Hindlimb muscle (tissue), 1 donor: ENCODE measurements around the gene TIPARP. TPM values are rescaled to one million over a fixed set of nuclear protein-coding genes. Genes with fewer than 3 reads are reported as not detected.

Source experiments
- DNase-seq: peaks from one replicate; pipeline ENCODE4 v3.0.0-alpha.2; 2013
- polyA plus RNA-seq: library from polyadenylated mRNA; unstranded; fragments of 120-200 nt; gene quantifications from one replicate; pipeline ENCODE4 v1.2.1, GENCODE V29; 2013; ENCODE audit not compliant: insufficient read length

TIPARP gene
- polyA plus RNA-seq, 1 donor, result 6.5 TPM

DNA sequence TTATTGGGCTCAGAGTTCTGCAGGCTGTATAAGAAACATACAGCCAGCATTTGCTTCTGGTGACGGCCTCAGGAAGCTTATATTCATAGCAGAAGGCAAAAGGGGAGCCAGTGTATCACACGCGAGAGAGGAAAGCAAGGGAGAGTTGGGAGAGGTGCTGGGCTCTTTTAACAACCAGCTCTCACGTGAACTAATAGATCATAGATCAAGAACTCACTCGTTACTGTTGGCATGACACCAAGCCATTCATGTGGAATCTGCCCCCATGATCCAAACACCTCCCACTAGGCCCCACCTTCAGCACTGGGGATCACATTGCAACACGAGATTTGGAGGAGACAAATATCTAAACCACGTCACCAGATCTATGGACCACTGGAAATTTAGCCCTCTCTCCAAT, 70.2 kb downstream of the TIPARP start:
- DNase-seq, result no peak

- no peak for DNase-seq
These were observed 71.4 kb downstream of the TIPARP start for GRCh38 chr3:156745766-156746165.

GRCh38 chr3:156747046-156747445, 72.7 kb downstream of the TIPARP start:
- DNase-seq, result no peak

DNA sequence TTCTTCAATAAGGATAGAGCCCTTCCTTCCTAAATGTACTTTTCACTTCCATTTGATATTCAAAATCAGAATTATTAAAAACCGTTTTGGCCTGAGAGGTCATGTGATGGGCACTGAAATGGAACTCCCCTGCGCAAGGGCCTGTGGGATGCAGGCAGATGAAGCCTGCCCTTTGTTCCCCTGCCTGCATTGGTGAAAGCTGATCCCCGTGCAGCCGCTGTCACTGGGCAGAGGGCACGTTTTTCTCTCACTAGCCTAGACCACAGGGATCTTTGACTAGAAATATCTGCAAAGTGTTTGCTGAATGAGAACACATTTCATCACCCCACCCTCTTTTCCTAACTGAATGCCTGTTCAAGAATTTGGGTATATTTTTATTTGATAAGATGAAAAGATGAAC, 74.9 kb downstream of the TIPARP start:
- DNase-seq, result peak; percentile 18

- DNase-seq, result no peak
These were observed 75.9 kb downstream of the TIPARP start for GRCh38 chr3:156750191-156750873.

DNA sequence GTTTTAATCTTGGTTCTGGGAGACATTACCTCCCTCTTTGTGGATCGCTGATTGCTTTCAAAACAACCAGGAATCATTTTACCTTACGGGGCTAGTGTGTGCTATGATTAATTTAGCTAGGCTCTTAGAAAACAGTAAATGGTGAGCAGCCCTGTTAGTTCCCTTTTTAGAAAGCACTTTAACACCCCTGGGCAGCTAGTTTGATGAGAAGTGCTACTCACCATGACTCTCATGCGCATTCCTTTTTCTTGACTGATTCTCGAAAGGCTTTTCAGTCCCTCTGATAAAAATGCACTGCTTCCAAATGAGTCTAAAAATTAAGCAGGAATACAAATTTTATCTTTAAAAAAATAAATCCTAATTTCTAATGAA, 76.5 kb downstream of the TIPARP start:
- no peak for DNase-seq

DNA sequence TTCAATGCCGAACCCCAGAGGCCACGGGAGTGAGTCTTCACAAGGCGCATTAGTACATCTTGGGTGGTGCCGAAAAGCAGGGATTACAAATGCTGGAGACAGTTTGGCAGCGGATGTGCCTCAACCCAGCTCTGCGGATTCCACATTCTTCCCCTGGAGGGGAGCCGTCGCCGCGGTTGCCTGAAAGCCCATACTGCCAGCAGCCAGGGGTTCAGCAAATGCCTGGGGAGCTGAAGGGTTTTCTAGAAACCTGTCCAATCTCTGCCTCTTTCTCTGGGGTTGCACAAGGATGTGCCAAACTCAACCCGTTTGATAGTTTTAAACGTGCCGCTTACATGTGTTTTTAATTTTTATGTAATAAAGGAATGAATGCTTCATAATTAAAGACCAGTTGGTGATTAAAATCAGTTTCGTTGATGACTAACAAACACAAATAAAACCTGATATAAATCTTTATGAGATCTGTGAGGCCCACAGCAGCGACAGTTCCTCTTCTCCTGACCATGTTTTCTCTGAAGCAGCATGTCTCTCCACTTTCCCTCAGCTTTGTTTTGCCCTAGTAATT, 77.2 kb downstream of the TIPARP start:
- DNase-seq, result peak; percentile 41

Other genes starting within 250 kb of the TIPARP start
- gene SSR3, start 119.5 kb upstream of the TIPARP start, polyA plus RNA-seq, result 75.6 TPM
- 1.1 TPM for gene LEKR1, start 151.8 kb downstream of the TIPARP start, polyA plus RNA-seq